ENCODE results near the gene PLB1. TPM values are rescaled to one million over a fixed set of nuclear protein-coding genes. Genes with fewer than 3 reads are reported as not detected.

The PLB1 gene
- total RNA-seq, 1 donor from 2014 or later: 0.64 TPM

DNA sequence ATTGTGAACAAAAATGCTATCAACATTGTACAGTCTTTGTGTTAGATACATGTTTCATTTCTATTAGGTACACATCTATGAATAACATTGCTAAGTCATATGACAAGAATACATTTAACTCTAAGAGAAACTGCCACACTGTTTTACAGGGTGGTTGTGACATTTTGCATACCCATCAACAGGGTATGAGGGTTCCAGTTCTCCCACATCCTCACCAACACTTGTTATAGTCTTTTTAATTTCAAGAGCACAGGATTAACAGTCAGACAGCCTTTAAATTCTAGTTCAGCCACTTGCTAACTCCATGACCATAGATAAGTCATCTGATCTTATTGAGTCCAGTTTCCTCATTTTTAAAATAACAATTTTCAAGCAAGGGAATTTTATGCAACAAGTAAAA is 163.3 kb downstream of the PLB1 start:
- Mint-ChIP-seq H3K36me3 (ENCODE audit: unreplicated experiment) (no peaks in the 10 kb centered on the region), H3K27ac (ENCODE audit: unreplicated experiment) (no peak overlapping the region), H3K9me3 (ENCODE audit: unreplicated experiment) (no peaks in the 10 kb centered on the region), H3K4me1 (ENCODE audit: unreplicated experiment) (peaks cover 50% of the 10 kb centered on the region), H3K4me3 (ENCODE audit: unreplicated experiment) (no peak overlapping the region), H3K27me3 (ENCODE audit: unreplicated experiment) (no peaks in the 10 kb centered on the region)
- DNase-seq (ENCODE audit: extremely low spot score, unreplicated experiment): no peak
- no peak for TF ChIP-seq CTCF (IDR thresholded peaks at IDR 0.05)

GRCh38 chr2:28661589-28662001 is 165.7 kb downstream of the PLB1 start:
- Mint-ChIP-seq H3K4me3 (ENCODE audit: unreplicated experiment) (no peak overlapping the region), H3K4me1 (ENCODE audit: unreplicated experiment) (peaks cover 64% of the 10 kb centered on the region)
- no peak for DNase-seq (ENCODE audit: extremely low spot score, unreplicated experiment)

GRCh38 chr2:28662044-28662443 is 166.2 kb downstream of the PLB1 start:
- Mint-ChIP-seq H3K36me3 (ENCODE audit: unreplicated experiment) (no peaks in the 10 kb centered on the region), H3K9me3 (ENCODE audit: unreplicated experiment) (no peaks in the 10 kb centered on the region), H3K4me1 (ENCODE audit: unreplicated experiment) (peaks cover 64% of the 10 kb centered on the region), H3K27ac (ENCODE audit: unreplicated experiment) (peak overlapping the region; percentile 73), H3K27me3 (ENCODE audit: unreplicated experiment) (no peaks in the 10 kb centered on the region), H3K4me3 (ENCODE audit: unreplicated experiment) (no peak overlapping the region)
- no peak for TF ChIP-seq CTCF (IDR thresholded peaks at IDR 0.05)
- DNase-seq (ENCODE audit: extremely low spot score, unreplicated experiment): no peak

More at GRCh38 chr2:28661589-28662001, 165.7 kb downstream of the PLB1 start:
- H3K27me3 Mint-ChIP-seq (ENCODE audit: unreplicated experiment): no peaks in the 10 kb centered on the region
- peak overlapping the region; percentile 73 for H3K27ac Mint-ChIP-seq (ENCODE audit: unreplicated experiment)
- no peaks in the 10 kb centered on the region for H3K36me3 Mint-ChIP-seq (ENCODE audit: unreplicated experiment)
- no peak for TF ChIP-seq CTCF (IDR thresholded peaks at IDR 0.05)
- H3K9me3 Mint-ChIP-seq (ENCODE audit: unreplicated experiment): no peaks in the 10 kb centered on the region

DNA sequence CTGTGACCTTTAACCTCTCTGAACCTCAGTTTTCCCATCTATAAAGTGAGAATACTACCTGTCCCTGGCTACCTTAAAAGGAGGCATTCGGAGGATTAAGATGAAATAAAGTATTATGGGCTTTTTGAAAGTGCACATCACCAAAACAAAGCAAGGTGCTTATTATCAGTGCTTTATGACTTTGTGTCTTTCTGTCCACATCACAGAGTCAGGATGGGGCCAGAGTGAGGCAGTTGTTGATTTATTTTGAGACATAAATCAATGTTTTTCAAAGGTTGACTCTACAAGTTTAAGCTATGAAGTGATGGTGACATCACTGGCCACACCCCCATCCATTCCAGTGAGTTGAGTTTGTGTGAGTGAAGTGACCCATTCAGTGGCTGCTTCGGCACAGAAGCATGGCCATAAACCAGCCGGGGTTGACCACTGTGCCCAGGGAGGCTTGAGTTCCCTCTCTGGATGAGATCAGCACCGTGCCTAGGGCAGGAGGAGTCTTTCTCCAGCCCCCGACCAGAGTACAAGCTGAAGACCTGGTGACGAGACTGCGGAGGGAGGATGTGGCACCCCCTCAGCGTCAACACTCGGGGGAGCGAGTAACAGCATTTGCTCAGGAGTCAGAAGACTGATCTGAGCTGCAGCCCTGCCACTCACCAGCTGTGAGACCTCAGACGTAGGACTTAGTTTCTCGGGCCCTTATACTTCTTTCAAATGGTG is 166.8 kb downstream of the PLB1 start:
- no peaks in the 10 kb centered on the region for H3K9me3 Mint-ChIP-seq (ENCODE audit: unreplicated experiment)
- no peak for TF ChIP-seq CTCF (IDR thresholded peaks at IDR 0.05)
- peak overlapping the region; percentile 73 for H3K27ac Mint-ChIP-seq (ENCODE audit: unreplicated experiment)
- H3K4me1 Mint-ChIP-seq (ENCODE audit: unreplicated experiment): peaks cover 66% of the 10 kb centered on the region
- DNase-seq (ENCODE audit: extremely low spot score, unreplicated experiment): no peak
- no peaks in the 10 kb centered on the region for H3K27me3 Mint-ChIP-seq (ENCODE audit: unreplicated experiment)
- H3K36me3 Mint-ChIP-seq (ENCODE audit: unreplicated experiment): no peaks in the 10 kb centered on the region
- no peak overlapping the region for H3K4me3 Mint-ChIP-seq (ENCODE audit: unreplicated experiment)

DNA sequence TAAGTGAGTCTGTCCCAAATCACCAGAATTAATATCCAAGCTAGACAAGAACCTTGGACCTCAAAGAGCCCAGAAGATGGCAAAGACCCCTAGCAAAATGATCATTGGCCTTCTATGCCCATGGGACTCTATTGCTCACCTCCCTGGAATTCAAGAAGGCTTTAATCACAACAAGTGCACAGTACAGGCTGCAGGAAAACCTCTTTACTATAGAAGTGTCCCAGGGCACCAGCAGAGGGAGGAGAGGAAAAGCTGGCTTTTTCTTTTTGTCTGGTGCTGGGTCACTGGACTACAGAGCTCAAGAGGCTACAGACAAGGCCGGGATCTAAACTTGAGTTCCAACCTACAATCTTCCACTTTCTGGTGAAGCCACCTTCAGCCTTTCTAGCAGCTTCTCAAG is 167.5 kb downstream of the PLB1 start:
- H3K4me3 Mint-ChIP-seq (ENCODE audit: unreplicated experiment): no peak overlapping the region

More for the DNA sequence above, 167.5 kb downstream of the PLB1 start:
- Mint-ChIP-seq H3K4me1 (ENCODE audit: unreplicated experiment) (peaks cover 61% of the 10 kb centered on the region), H3K9me3 (ENCODE audit: unreplicated experiment) (no peaks in the 10 kb centered on the region), H3K27me3 (ENCODE audit: unreplicated experiment) (no peaks in the 10 kb centered on the region), H3K27ac (ENCODE audit: unreplicated experiment) (peak overlapping the region; percentile 59), H3K36me3 (ENCODE audit: unreplicated experiment) (no peaks in the 10 kb centered on the region)
- TF ChIP-seq CTCF (IDR thresholded peaks at IDR 0.05): peak; percentile 46
- no peak for DNase-seq (ENCODE audit: extremely low spot score, unreplicated experiment)

Data from osteocyte (in vitro differentiated cells).